ENCODE results near the gene CYP4B1. TPM values are rescaled to one million over a fixed set of nuclear protein-coding genes. Genes with fewer than 3 reads are reported as not detected.

The CYP4B1 gene
- total RNA-seq, 1 donor from 2014 or later = not detected

DNA sequence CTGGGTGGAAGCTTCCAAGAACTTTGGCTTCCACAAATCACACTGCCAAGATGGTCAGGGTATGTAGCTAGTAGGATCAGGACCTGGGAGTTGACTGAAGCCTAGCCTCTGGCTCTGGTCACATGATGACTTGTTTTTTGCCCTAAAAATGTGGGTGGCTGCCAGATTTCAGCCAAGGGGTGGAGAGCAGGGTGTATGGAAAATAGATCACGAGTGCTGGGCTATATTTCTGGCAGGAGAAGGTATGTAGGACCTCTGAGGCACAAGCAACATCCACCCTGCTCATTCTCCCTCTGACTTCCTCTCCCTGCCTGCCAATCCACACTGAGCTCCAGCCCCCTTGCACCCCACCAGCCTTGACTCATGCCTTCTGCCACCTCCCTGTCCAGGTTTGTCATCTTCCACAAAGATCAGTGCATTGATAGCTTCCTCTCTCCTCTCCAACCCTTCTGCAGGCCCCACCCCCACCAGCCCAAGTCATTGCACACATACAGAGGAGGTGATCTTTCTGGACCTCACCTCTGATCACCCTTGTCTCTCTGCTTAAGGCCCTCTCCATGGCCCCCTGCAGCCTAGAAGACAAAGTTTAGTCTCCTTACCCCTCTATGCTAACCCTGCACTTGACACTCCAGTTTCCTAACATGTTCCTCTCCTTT, 8.3 kb upstream of the CYP4B1 start:
- Histone ChIP-seq H3K27ac (ENCODE audit: low read depth, low read length) (no peak overlapping the region), H3K27me3 (ENCODE audit: control insufficient read depth in 3 of 3, insufficient read depth in 3 of 3, low read length in 3 of 3) (peaks cover 0 to 5% (median 0%) of the 10 kb centered on the region in 3 donors)

DNA sequence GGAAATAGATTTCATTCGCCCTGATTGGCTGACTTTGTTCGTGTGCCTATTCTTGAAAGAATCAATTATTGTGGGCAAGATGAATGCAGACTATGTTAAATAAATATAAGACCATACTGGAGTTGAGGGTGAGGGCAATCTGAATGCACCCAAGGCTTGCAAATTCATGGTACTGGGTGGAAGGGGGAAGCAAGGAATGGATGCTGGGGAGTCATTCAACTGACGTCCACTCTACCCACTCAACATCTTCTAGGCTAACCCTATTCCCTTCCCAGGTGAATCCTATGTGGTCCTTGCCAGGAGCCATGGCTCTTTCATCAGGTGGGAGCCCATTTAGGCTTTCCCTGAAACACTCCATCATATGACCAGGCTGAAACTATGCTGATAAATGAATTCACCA, 5.7 kb upstream of the CYP4B1 start:
- no peak overlapping the region for H3K27ac ChIP-seq (ENCODE audit: low read depth, low read length)
- H3K27me3 ChIP-seq (ENCODE audit: control insufficient read depth in 3 of 3, insufficient read depth in 3 of 3, low read length in 3 of 3) = peaks cover 0 to 5% (median 0%) of the 10 kb centered on the region in 3 donors
- no peaks in the 10 kb centered on the region for H3K9me3 ChIP-seq (ENCODE audit: control insufficient read depth in 3 of 3, low read length in 3 of 3)
- H3K4me1 ChIP-seq (ENCODE audit: control insufficient read depth in 3 of 3, insufficient read depth in 3 of 3, low read length in 3 of 3) = peaks cover 0 to 3% (median 0%) of the 10 kb centered on the region in 3 donors
- no peaks in the 10 kb centered on the region for H3K36me3 ChIP-seq (ENCODE audit: control insufficient read depth in 3 of 3, insufficient read depth in 3 of 3, low read length in 3 of 3)
- no peak overlapping the region for H3K4me3 ChIP-seq (ENCODE audit: low read length in 3 of 3)
- H3K9ac ChIP-seq (ENCODE audit: low read depth in 1 of 3, low read length in 3 of 3) = no peak overlapping the region

More for the DNA sequence above, 8.3 kb upstream of the CYP4B1 start:
- Histone ChIP-seq H3K4me3 (ENCODE audit: low read length in 3 of 3) (no peak overlapping the region), H3K36me3 (ENCODE audit: control insufficient read depth in 3 of 3, insufficient read depth in 3 of 3, low read length in 3 of 3) (no peaks in the 10 kb centered on the region), H3K9ac (ENCODE audit: low read depth in 1 of 3, low read length in 3 of 3) (no peak overlapping the region), H3K4me1 (ENCODE audit: control insufficient read depth in 3 of 3, insufficient read depth in 3 of 3, low read length in 3 of 3) (peaks cover 0 to 3% (median 0%) of the 10 kb centered on the region in 3 donors), H3K9me3 (ENCODE audit: control insufficient read depth in 3 of 3, low read length in 3 of 3) (no peaks in the 10 kb centered on the region)

DNA sequence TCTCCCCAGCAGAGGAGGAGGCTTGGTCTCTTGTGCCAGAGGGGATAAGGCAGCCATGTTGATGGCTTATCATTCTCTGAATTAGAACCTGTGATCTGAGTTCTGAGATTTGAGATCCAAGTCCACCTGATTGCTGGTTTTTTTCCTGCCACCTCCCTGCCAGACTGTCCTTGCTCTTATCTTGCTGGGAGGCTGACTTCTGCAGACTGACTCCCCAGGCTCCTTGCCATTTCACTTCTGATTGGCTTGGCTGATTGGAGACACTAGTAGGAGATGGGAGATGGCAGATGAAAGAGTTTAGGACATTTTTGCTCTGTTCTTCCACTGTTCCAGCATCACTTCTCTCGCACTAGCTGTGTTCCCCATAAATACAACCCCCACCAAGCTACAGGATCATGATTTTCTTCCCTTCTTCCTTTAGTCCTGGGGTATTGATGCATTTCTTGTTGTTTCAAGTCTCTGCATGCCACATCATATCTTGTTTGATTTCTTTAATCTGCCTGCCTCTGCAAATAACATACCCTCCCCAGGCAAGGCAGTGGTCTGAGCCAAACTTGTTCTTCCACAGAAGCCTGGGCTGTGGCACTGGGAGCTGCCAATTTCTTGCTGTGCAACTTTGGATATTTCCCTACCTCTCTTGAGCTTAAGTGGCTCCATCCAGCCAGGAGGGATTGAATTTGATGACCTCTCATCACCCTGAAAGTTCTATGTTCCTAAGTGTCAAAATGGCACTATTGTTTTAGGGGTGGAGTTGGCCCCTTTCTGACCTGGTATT, 963 bp upstream of the CYP4B1 start:
- H3K27me3 ChIP-seq (ENCODE audit: control insufficient read depth in 3 of 3, insufficient read depth in 3 of 3, low read length in 3 of 3) = peaks cover 0 to 3% (median 0%) of the 10 kb centered on the region in 3 donors
- no peak overlapping the region for H3K9ac ChIP-seq (ENCODE audit: low read depth in 1 of 3, low read length in 3 of 3)
- peaks cover 0 to 9% (median 6%) of the 10 kb centered on the region in 3 donors for H3K4me1 ChIP-seq (ENCODE audit: control insufficient read depth in 3 of 3, insufficient read depth in 3 of 3, low read length in 3 of 3)
- H3K27ac ChIP-seq (ENCODE audit: low read depth, low read length) = no peak overlapping the region
- H3K36me3 ChIP-seq (ENCODE audit: control insufficient read depth in 3 of 3, insufficient read depth in 3 of 3, low read length in 3 of 3) = no peaks in the 10 kb centered on the region
- no peak overlapping the region for H3K4me3 ChIP-seq (ENCODE audit: low read length in 3 of 3)
- H3K9me3 ChIP-seq (ENCODE audit: control insufficient read depth in 3 of 3, low read length in 3 of 3) = no peaks in the 10 kb centered on the region

DNA sequence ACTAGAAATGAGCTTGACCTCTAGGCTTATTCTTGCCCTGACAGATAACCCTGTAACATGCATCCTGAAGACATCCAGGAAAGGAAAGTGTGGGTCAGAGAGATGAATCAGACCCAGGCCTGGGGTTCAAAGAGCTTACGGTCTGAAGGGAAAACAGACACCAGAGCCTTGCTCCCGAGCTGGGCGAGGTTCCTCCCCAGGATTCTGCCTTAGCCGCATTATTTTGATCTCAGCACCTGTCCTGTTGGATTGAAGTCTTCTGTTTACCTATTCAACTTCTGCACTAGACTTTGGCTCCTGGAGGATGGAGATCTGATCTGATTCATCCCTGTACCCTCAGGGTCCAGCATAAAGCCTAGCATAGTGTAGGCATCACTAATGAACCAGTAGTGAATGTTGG, 1.9 kb downstream of the CYP4B1 start:
- peaks cover 0 to 8% (median 0%) of the 10 kb centered on the region in 3 donors for H3K27me3 ChIP-seq (ENCODE audit: control insufficient read depth in 3 of 3, insufficient read depth in 3 of 3, low read length in 3 of 3)
- H3K9ac ChIP-seq (ENCODE audit: low read depth in 1 of 3, low read length in 3 of 3) = no peak overlapping the region
- no peaks in the 10 kb centered on the region for H3K36me3 ChIP-seq (ENCODE audit: control insufficient read depth in 3 of 3, insufficient read depth in 3 of 3, low read length in 3 of 3)
- no peak overlapping the region for H3K4me3 ChIP-seq (ENCODE audit: low read length in 3 of 3)
- no peak overlapping the region for H3K27ac ChIP-seq (ENCODE audit: low read depth, low read length)
- no peaks in the 10 kb centered on the region for H3K9me3 ChIP-seq (ENCODE audit: control insufficient read depth in 3 of 3, low read length in 3 of 3)
- peaks cover 13 to 24% (median 18%) of the 10 kb centered on the region in 3 donors for H3K4me1 ChIP-seq (ENCODE audit: control insufficient read depth in 3 of 3, insufficient read depth in 3 of 3, low read length in 3 of 3)

DNA sequence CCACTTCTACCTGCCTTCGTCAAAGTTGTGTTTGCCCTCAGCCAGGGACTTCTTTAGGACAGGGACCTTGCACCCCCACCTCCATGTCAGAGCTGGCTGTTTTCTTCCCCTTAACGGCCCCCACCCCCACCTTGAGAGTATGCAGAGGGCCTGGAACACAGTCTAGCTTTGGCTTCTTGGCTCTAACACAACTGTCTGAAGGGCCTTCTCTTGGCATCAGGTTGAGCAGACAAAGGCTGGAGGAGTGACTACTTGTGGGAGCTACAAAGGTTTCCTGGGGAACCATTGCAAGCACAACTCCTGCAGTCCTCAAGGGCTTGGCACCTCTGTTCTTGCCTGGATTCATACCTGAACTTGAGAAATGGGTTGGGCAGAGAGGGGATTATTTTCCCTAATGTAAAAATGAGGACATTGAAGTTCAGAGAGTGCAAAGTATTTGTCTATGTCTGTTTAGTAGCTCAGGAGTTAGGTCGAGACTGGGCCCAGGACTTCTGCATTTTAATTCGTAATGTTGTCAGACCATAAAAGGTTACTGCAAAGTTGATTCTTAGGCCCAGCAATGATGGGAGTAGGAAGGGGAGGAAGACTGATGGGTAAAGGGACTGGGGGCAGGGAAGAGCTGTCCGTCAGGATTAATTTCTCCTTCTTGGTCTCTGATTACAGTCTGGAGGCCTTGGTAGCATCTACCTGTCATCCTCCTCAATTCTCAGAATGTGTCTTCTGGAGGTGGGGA, 2.6 kb downstream of the CYP4B1 start:
- Histone ChIP-seq H3K9me3 (ENCODE audit: control insufficient read depth in 3 of 3, low read length in 3 of 3) (no peaks in the 10 kb centered on the region), H3K27me3 (ENCODE audit: control insufficient read depth in 3 of 3, insufficient read depth in 3 of 3, low read length in 3 of 3) (peaks cover 0 to 8% (median 4%) of the 10 kb centered on the region in 3 donors), H3K27ac (ENCODE audit: low read depth, low read length) (no peak overlapping the region), H3K4me1 (ENCODE audit: control insufficient read depth in 3 of 3, insufficient read depth in 3 of 3, low read length in 3 of 3) (peaks cover 19 to 30% (median 24%) of the 10 kb centered on the region in 3 donors), H3K4me3 (ENCODE audit: low read length in 3 of 3) (no peak overlapping the region), H3K36me3 (ENCODE audit: control insufficient read depth in 3 of 3, insufficient read depth in 3 of 3, low read length in 3 of 3) (no peaks in the 10 kb centered on the region), H3K9ac (ENCODE audit: low read depth in 1 of 3, low read length in 3 of 3) (no peak overlapping the region)

DNA sequence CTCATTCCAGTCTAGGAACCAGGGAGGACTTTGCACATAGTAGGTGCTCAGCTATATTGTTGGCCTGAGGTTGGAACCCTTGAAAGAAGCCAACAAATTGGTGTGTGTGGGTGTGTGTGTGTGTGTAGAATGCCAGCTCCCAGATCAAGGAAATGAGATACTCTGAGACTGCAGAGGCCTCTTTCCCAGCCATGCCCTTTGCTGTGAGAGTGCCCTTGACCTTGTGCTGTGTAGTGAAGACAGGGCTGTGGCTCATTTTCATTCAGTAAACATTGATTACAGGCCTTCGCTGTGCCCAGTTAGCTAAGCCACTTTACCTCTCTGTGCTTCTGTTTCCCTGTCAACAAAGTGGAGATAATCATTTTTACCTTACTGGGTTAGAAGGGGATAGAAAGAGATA, 3.2 kb downstream of the CYP4B1 start:
- no peak overlapping the region for H3K27ac ChIP-seq (ENCODE audit: low read depth, low read length)
- H3K36me3 ChIP-seq (ENCODE audit: control insufficient read depth in 3 of 3, insufficient read depth in 3 of 3, low read length in 3 of 3) = no peaks in the 10 kb centered on the region
- H3K4me3 ChIP-seq (ENCODE audit: low read length in 3 of 3) = no peak overlapping the region
- no peak overlapping the region for H3K9ac ChIP-seq (ENCODE audit: low read depth in 1 of 3, low read length in 3 of 3)
- peaks cover 21 to 36% (median 29%) of the 10 kb centered on the region in 3 donors for H3K4me1 ChIP-seq (ENCODE audit: control insufficient read depth in 3 of 3, insufficient read depth in 3 of 3, low read length in 3 of 3)
- H3K9me3 ChIP-seq (ENCODE audit: control insufficient read depth in 3 of 3, low read length in 3 of 3) = no peaks in the 10 kb centered on the region
- H3K27me3 ChIP-seq (ENCODE audit: control insufficient read depth in 3 of 3, insufficient read depth in 3 of 3, low read length in 3 of 3) = peaks cover 0 to 8% (median 5%) of the 10 kb centered on the region in 3 donors

DNA sequence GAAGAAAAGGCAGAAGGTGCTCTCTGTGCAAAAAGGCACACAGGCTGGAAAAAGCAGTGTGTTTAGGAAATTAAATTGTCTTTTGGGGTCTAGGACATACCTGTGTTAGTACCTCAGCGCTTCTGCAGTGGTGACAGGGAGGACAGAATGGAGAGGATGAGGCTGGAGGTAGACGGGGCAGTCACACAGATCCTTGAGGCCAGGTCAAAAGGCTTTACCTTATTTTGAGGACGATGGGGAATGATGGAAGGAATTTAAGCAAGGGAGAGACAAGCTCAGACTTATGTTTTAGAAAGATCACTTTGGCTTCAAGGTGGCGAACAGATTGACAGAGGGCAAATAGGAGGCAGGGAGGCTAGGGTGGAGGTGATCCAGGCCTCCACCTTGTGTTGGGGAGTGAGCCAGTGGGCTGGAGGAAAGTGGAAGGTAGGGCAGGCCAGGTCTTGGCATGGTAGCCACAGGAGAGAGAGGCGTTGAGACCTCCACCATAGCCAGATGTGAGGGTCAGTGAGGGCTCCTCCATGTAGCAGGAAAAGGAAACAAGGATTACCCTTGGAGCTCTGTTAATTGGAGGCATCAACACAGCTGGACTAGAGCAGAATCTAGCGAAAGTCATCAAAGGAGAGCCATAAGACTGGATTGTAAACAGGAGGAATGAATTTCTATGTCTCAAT, 4.2 kb downstream of the CYP4B1 start:
- Histone ChIP-seq H3K9ac (ENCODE audit: low read depth in 1 of 3, low read length in 3 of 3) (no peak overlapping the region), H3K9me3 (ENCODE audit: control insufficient read depth in 3 of 3, low read length in 3 of 3) (no peaks in the 10 kb centered on the region), H3K27me3 (ENCODE audit: control insufficient read depth in 3 of 3, insufficient read depth in 3 of 3, low read length in 3 of 3) (peaks cover 0 to 8% (median 5%) of the 10 kb centered on the region in 3 donors), H3K27ac (ENCODE audit: low read depth, low read length) (no peak overlapping the region), H3K4me3 (ENCODE audit: low read length in 3 of 3) (no peak overlapping the region), H3K36me3 (ENCODE audit: control insufficient read depth in 3 of 3, insufficient read depth in 3 of 3, low read length in 3 of 3) (no peaks in the 10 kb centered on the region), H3K4me1 (ENCODE audit: control insufficient read depth in 3 of 3, insufficient read depth in 3 of 3, low read length in 3 of 3) (peaks cover 28 to 43% (median 35%) of the 10 kb centered on the region in 3 donors)

DNA sequence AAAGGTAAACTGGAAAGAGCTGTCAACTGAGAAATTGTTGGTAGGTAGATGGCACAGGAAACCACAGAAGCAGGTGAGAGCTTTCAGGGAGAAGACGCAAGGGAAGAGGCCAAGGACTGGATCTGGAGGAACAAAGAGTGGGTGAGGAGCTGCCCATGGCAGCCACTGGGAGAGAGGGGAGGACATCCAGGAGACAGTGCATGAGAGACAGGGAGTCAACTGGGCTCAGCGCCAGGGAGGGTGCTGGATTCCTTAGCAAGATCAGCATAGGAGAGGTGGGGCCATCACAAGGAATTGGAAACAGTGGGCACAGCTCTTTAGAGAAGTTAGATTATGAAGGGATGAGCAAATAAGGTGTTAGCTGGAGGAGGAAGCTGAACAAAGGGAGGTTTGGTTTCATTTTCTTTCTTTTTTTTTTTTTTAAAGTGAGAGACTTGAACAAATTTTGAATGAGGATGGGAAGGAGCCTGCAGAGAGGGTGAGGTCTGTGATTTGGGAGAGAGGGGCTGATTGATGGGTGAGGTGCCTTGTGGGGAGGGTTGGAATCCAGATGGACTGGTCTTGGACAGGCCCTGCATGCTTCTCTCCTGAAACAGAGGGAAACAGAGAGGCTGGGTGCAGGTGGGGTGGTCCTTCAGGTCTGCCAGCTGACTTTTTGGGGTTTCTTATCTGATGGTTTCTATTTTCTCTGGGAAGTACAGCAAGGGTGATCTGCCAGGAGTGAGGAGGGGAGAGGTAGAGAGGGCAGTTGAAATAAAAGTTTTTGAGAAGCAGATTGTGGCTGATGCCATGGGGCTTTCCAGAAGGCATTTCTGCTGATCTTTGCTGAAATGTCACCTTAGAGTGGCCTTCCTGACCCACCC, 5.4 kb downstream of the CYP4B1 start:
- H3K4me3 ChIP-seq (ENCODE audit: low read length in 3 of 3) = peak overlapping the region in 1 of 3 donors; percentile 22
- no peak overlapping the region for H3K27ac ChIP-seq (ENCODE audit: low read depth, low read length)
- peaks cover 28 to 40% (median 28%) of the 10 kb centered on the region in 3 donors for H3K4me1 ChIP-seq (ENCODE audit: control insufficient read depth in 3 of 3, insufficient read depth in 3 of 3, low read length in 3 of 3)
- H3K9ac ChIP-seq (ENCODE audit: low read depth in 1 of 3, low read length in 3 of 3) = no peak overlapping the region
- peaks cover 0 to 6% (median 5%) of the 10 kb centered on the region in 3 donors for H3K27me3 ChIP-seq (ENCODE audit: control insufficient read depth in 3 of 3, insufficient read depth in 3 of 3, low read length in 3 of 3)
- H3K36me3 ChIP-seq (ENCODE audit: control insufficient read depth in 3 of 3, insufficient read depth in 3 of 3, low read length in 3 of 3) = no peaks in the 10 kb centered on the region
- no peaks in the 10 kb centered on the region for H3K9me3 ChIP-seq (ENCODE audit: control insufficient read depth in 3 of 3, low read length in 3 of 3)

DNA sequence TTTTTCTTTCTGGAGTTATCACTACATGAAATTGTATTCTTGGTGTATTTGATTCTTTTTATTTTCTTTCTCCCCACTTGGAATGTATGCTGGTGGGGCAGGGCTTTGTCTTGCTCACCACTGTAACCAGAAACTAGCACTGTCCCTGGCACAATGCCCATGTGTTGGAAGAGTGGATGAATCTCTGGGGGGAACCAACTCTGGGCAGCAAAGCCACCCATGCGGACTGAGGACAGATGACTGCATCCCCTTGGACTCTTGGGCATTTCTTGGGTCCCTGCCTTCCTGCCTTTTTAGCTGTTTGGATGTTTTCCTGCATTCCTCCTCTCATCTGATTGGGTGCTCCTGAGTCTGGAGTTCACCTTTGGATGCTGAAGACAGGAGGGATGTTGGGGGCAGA, 6.1 kb downstream of the CYP4B1 start:
- H3K4me3 ChIP-seq (ENCODE audit: low read length in 3 of 3) = no peak overlapping the region

More for the DNA sequence above, 6.1 kb downstream of the CYP4B1 start:
- H3K27me3 ChIP-seq (ENCODE audit: control insufficient read depth in 3 of 3, insufficient read depth in 3 of 3, low read length in 3 of 3) = peaks cover 0 to 5% (median 5%) of the 10 kb centered on the region in 3 donors
- no peaks in the 10 kb centered on the region for H3K36me3 ChIP-seq (ENCODE audit: control insufficient read depth in 3 of 3, insufficient read depth in 3 of 3, low read length in 3 of 3)
- peaks cover 26 to 40% (median 28%) of the 10 kb centered on the region in 3 donors for H3K4me1 ChIP-seq (ENCODE audit: control insufficient read depth in 3 of 3, insufficient read depth in 3 of 3, low read length in 3 of 3)
- H3K9ac ChIP-seq (ENCODE audit: low read depth in 1 of 3, low read length in 3 of 3) = no peak overlapping the region
- no peak overlapping the region for H3K27ac ChIP-seq (ENCODE audit: low read depth, low read length)
- no peaks in the 10 kb centered on the region for H3K9me3 ChIP-seq (ENCODE audit: control insufficient read depth in 3 of 3, low read length in 3 of 3)

Measured in skeletal muscle tissue (tissue), 4 donors.